Esophagus muscularis mucosa (tissue), 4 donors: ENCODE measurements around the gene PRKAG2.

Experiments
- CTCF ChIP-seq, 3 experiments: fragments of 200-600 bp in 2 of 3; fragments of 450-650 bp in 1 of 3; sonication (generic) in 2 of 3; IDR thresholded peaks; one replicate each; pipeline ENCODE4 v1.5.1; 2017 to 2019; ENCODE audit warnings: antibody characterized with exemption in 3 of 3, mild to moderate bottlenecking in 2 of 3, moderate library complexity in 1 of 3
- EP300 ChIP-seq: sonication (generic); formaldehyde crosslinking; IDR thresholded peaks from one replicate; pipeline ENCODE4 v1.6.1; 2017; ENCODE audit warnings: antibody characterized with exemption
- POLR2A ChIP-seq: fragments of 450-650 bp; IDR thresholded peaks from one replicate; pipeline ENCODE4 v1.6.1; 2017; ENCODE audit warnings: antibody characterized with exemption, moderate library complexity, mild to moderate bottlenecking, low read depth

DNA sequence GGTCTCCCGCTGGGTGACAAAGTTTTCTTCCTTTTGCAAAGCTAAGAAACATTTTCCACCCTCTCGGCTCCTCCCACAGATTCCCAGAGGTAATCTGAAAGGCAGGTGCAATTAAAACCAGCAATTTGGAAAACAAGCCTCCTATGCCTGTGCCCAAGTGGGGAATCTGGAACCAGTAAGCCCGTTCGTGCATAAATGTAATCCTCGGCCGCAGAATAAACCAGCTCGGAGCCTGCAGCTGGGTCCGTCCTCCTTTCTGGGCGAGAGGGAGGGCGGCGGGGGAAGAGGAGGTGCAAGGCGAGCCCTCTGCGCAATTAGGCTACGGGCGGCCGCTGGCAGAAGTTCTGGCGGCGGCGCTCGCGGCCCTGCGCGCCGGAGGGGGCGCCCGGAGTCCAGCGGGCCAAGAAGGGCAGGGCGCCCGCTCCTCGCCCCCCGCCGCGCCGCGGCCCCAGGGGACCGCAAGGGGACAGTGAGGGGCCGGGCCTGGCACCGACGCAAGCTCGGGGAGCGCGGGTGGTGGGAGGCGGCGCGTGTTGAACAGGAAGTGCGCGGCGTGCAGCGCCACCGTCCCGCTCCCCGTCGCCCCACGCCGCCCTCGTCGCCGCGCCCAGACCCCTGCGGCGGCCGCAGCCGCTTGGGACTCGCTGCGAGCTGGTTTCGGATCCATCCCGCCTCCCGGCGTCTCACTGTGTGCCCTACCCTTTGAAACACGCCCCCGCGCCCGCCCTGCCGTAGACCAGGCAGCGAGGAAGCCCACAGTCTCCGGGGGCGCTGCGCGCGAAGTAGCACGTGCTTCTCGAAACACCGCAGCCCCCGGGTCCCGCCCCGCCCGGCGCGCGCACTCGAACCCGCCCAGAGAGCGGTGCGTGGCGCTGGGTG lies at the start of gene PRKAG2:
- peak in 2 of 3 experiments; percentile 2 to 20 for TF ChIP-seq CTCF (IDR thresholded peaks at IDR 0.05)
- TF ChIP-seq POLR2A: no peak
- no peak for TF ChIP-seq EP300
